CD8-positive, alpha-beta memory T cell (primary cell): ENCODE measurements around the gene SHTN1. TPM values are rescaled to one million over a fixed set of nuclear protein-coding genes. Genes with fewer than 3 reads are reported as not detected.

Experiments
- CTCF ChIA-PET: fragments of 350-600 bp; sonication (Branson Sonifier 250); formaldehyde crosslinking; loops from one replicate; lab custom pipeline; 2021; ENCODE audit warnings: antibody characterized with exemption; lab: Charles Lee
- POLR2A ChIA-PET: fragments of 350-600 bp; sonication (Branson Sonifier 250); formaldehyde crosslinking; loops from one replicate; lab custom pipeline; 2021; ENCODE audit warnings: antibody characterized with exemption; lab: Charles Lee
- DNase-seq, 5 donors: peaks; one replicate each; pipeline versions ENCODE4 v3.0.0 to v3.0.0-alpha.2; 2020 to 2022; ENCODE audit warnings: mixed read lengths in 1 of 5
- H3K27ac ChIP-seq: one replicate; pipeline ENCODE4 v1.7.0; 2013; ENCODE audit warnings: low read depth, mild to moderate bottlenecking, low read length, moderate library complexity
- H3K27me3 ChIP-seq: 2 replicates; pipeline ENCODE4 v1.7.0; 2013; ENCODE audit warnings: low read length, mild to moderate bottlenecking; ENCODE audit not compliant: insufficient read depth, poor library complexity, severe bottlenecking
- H3K36me3 ChIP-seq: 2 replicates; pipeline ENCODE4 v1.7.0; 2013; ENCODE audit warnings: mild to moderate bottlenecking, low read length, moderate library complexity; ENCODE audit not compliant: insufficient read depth
- H3K4me1 ChIP-seq: 2 replicates; pipeline ENCODE4 v1.7.0; 2013; ENCODE audit warnings: mild to moderate bottlenecking, low read length, moderate library complexity; ENCODE audit not compliant: insufficient read depth
- H3K4me3 ChIP-seq: 2 replicates; pipeline ENCODE4 v1.7.0; 2013; ENCODE audit warnings: mild to moderate bottlenecking, low read length
- H3K9me3 ChIP-seq: 2 replicates; pipeline ENCODE4 v1.7.0; 2013; ENCODE audit warnings: mild to moderate bottlenecking, low read length
- H3K27ac Mint-ChIP-seq, 8 donors: one replicate each; pipeline ENCODE4 v1.8.0; 2020 to 2021; ENCODE audit warnings: mixed read lengths in 8 of 8, mild to moderate bottlenecking in 6 of 8, inconsistent platforms in 3 of 8, moderate library complexity in 3 of 8
- H3K27me3 Mint-ChIP-seq, 2 donors: one replicate each; pipeline ENCODE4 v1.8.0; 2020 to 2021; ENCODE audit warnings: mixed read lengths in 2 of 2, mild to moderate bottlenecking in 1 of 2, moderate library complexity in 1 of 2
- H3K36me3 Mint-ChIP-seq, 3 donors: one replicate each; pipeline ENCODE4 v1.8.0; 2020 to 2021; ENCODE audit warnings: mixed read lengths in 3 of 3, inconsistent platforms in 1 of 3, mild to moderate bottlenecking in 1 of 3
- H3K4me1 Mint-ChIP-seq, 3 donors: one replicate each; pipeline ENCODE4 v1.8.0; 2020 to 2021; ENCODE audit warnings: mixed read lengths in 3 of 3, inconsistent platforms in 1 of 3, mild to moderate bottlenecking in 1 of 3
- H3K4me3 Mint-ChIP-seq, 7 donors: one replicate each; pipeline ENCODE4 v1.8.0; 2020 to 2021; ENCODE audit warnings: mixed read lengths in 7 of 7, mild to moderate bottlenecking in 6 of 7, moderate library complexity in 4 of 7, inconsistent platforms in 2 of 7
- H3K9me3 Mint-ChIP-seq, 5 donors: one replicate each; pipeline ENCODE4 v1.8.0; 2020 to 2022; ENCODE audit warnings: mixed read lengths in 5 of 5, mild to moderate bottlenecking in 3 of 5, moderate library complexity in 2 of 5, inconsistent platforms in 1 of 5
- polyA plus RNA-seq: library from polyadenylated mRNA; unstranded; fragments of 300-500 nt; fragmentation: Illumina TruSeq; gene quantifications from one replicate; pipeline ENCODE4 v1.2.3, GENCODE V29; 2021
- total RNA-seq, 2 experiments: library from RNA; stranded (reverse); gene quantifications; one replicate each; pipeline ENCODE4 v1.2.3, GENCODE V29; 2021

Gene SHTN1
- total and polyA plus RNA-seq, 3 experiments from 2014 or later, result 0.28 to 0.38 TPM; not detected in 1

DNA sequence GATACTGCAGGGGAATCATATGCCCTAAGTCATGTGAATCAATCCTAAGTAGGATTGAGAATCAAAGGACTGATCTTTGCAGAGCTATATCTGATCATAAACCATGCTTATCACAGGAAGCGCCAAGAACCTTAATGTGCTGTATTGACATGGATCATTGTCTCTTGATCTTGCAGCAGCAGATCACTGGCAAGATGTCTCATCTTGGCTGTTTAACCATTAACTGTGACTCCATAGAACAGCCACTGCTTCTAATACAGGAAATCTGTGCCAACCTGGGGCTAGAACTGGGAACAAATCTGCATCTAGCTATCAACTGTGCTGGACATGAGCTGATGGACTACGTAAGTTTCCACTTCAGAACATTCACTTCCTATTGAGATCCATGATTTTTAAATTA is 134.0 kb downstream of the SHTN1 start:
- POLR2A ChIA-PET, result no interaction called here
- H3K4me1 Mint-ChIP-seq, result no peaks in the 10 kb centered on the region
- CTCF ChIA-PET, result no interaction called here

DNA sequence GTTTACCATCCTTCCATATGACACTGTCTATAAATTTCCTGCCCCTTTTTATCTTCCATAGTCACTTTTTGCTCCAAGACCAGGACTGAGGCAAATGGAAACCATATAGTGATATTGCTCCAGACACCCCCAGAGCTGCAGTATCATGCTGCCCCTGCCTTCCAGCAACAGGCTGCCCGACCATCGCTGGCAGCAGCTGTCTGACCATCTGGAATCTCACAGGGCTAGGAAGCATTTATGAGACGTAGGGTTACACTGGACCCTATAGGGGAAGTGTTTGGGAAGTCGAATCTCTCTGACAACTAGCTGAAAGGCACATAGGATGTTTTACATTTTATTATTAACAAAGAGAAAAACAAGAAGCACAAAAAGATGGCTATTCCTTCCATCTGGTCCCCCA is 136.3 kb downstream of the SHTN1 start:
- Mint-ChIP-seq H3K27ac (no peak overlapping the region), H3K36me3 (no peaks in the 10 kb centered on the region), H3K9me3 (peaks cover 0 to 6% (median 0%) of the 10 kb centered on the region in 5 donors), H3K27me3 (no peaks in the 10 kb centered on the region), H3K4me1 (no peaks in the 10 kb centered on the region), H3K4me3 (no peak overlapping the region)
- H3K4me1 ChIP-seq, result no peaks in the 10 kb centered on the region
- no peak overlapping the region for H3K27ac ChIP-seq
- POLR2A ChIA-PET, result no interaction called here
- CTCF ChIA-PET, result no interaction called here
- H3K9me3 ChIP-seq, result no peaks in the 10 kb centered on the region
- no peaks in the 10 kb centered on the region for H3K27me3 ChIP-seq
- no peak overlapping the region for H3K4me3 ChIP-seq
- H3K36me3 ChIP-seq, result no peaks in the 10 kb centered on the region
- DNase-seq, result no peak

More for the DNA sequence above, 134.0 kb downstream of the SHTN1 start:
- peaks cover 0 to 3% (median 0%) of the 10 kb centered on the region in 5 donors for H3K9me3 Mint-ChIP-seq
- no peaks in the 10 kb centered on the region for H3K9me3 ChIP-seq
- H3K27ac Mint-ChIP-seq, result no peak overlapping the region
- no peak overlapping the region for H3K27ac ChIP-seq
- no peaks in the 10 kb centered on the region for H3K4me1 ChIP-seq
- DNase-seq, result no peak
- H3K4me3 ChIP-seq, result no peak overlapping the region
- H3K36me3 Mint-ChIP-seq, result no peaks in the 10 kb centered on the region
- no peaks in the 10 kb centered on the region for H3K27me3 ChIP-seq
- no peaks in the 10 kb centered on the region for H3K36me3 ChIP-seq
- H3K27me3 Mint-ChIP-seq, result no peaks in the 10 kb centered on the region
- no peak overlapping the region for H3K4me3 Mint-ChIP-seq

DNA sequence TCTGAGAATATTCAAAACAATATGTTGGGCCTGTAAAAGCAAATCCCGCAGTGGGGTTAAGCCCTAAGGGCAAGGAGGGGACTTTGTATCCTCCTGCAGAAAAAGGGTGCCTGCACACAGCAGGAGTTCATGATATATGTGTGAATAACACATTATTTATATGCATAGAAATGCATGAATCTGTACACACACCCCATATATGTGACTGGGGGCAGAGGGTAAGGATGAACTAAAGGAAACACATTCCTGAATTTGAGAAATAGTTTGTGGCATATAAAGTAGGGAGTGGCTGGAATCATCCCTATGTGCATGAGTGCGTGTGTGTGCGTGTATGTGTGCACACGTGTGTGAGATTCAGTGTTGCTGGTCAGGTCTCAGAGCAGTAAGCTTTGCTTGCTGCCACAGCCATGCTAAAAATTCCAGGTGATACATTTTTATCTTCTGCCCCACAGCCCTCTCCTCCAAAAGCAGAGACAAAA is 136.8 kb downstream of the SHTN1 start:
- Histone ChIP-seq H3K36me3 (no peaks in the 10 kb centered on the region), H3K4me1 (no peaks in the 10 kb centered on the region), H3K27me3 (no peaks in the 10 kb centered on the region), H3K4me3 (no peak overlapping the region), H3K27ac (no peak overlapping the region), H3K9me3 (no peaks in the 10 kb centered on the region)
- DNase-seq, result no peak
- POLR2A ChIA-PET, result no interaction called here
- H3K9me3 Mint-ChIP-seq, result peaks cover 0 to 6% (median 0%) of the 10 kb centered on the region in 5 donors
- CTCF ChIA-PET, result no interaction called here
- no peaks in the 10 kb centered on the region for H3K4me1 Mint-ChIP-seq
- H3K36me3 Mint-ChIP-seq, result no peaks in the 10 kb centered on the region
- H3K4me3 Mint-ChIP-seq, result no peak overlapping the region
- no peaks in the 10 kb centered on the region for H3K27me3 Mint-ChIP-seq
- H3K27ac Mint-ChIP-seq, result no peak overlapping the region

DNA sequence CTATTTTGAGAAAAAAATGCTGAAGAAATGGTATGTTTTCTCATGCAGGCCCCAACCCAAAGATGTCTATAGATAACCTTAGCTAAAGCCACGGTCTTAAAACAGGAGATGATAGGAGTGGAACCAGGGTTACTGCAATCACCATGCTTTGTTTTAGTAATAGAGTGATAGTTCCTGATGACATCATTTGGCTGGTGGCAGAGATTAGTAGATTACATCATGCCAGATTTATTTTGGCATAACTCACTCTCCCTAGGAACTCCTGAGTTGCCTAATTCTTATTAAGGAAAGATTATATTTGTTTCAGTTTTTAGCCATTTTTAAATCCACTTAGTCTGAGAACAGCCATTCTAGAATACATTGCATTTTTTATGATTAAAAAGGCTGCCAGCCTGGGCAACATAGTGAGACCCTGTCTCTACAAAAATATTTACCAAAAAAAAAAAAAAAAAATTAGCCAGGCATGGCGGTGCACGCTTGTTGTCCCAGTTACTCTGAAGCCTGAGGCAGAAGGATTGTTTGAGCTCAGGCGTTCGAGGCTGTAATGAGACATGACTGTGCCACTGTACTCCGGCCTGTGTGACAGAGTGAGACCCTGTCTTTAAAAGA is 137.9 kb downstream of the SHTN1 start:
- no peak overlapping the region for H3K27ac ChIP-seq
- H3K4me1 Mint-ChIP-seq, result no peaks in the 10 kb centered on the region
- H3K9me3 ChIP-seq, result no peaks in the 10 kb centered on the region
- H3K27me3 ChIP-seq, result no peaks in the 10 kb centered on the region
- peaks cover 0 to 5% (median 0%) of the 10 kb centered on the region in 5 donors for H3K9me3 Mint-ChIP-seq
- ChIA-PET POLR2A (no interaction called here), CTCF (no interaction called here)
- H3K36me3 Mint-ChIP-seq, result no peaks in the 10 kb centered on the region
- H3K27ac Mint-ChIP-seq, result no peak overlapping the region
- H3K27me3 Mint-ChIP-seq, result no peaks in the 10 kb centered on the region
- no peak overlapping the region for H3K4me3 Mint-ChIP-seq
- H3K36me3 ChIP-seq, result no peaks in the 10 kb centered on the region
- no peak for DNase-seq
- no peaks in the 10 kb centered on the region for H3K4me1 ChIP-seq
- no peak overlapping the region for H3K4me3 ChIP-seq

DNA sequence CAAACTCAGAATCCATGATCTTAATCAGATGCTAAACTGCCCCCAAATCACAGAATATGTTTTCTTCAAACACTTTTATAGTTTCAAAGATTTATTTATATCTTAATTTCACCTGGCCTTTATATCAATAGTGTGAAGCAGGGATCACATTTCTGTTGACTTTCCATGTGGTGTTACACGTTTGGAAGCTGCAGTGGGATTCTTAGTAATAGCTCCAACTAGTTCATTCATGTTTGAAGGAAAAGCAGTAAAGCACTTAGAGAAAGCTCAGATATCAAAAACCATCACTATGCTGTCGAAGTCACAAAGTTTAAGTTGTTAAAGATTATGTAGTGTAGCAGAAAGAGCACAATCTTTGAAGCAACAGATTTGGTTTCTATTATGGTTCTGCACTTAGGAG is 138.9 kb downstream of the SHTN1 start:
- no peak overlapping the region for H3K4me3 ChIP-seq
- no peaks in the 10 kb centered on the region for H3K36me3 ChIP-seq
- Mint-ChIP-seq H3K36me3 (no peaks in the 10 kb centered on the region), H3K27ac (no peak overlapping the region), H3K27me3 (no peaks in the 10 kb centered on the region), H3K9me3 (peaks cover 0 to 5% (median 0%) of the 10 kb centered on the region in 5 donors), H3K4me3 (no peak overlapping the region), H3K4me1 (no peaks in the 10 kb centered on the region)
- no peaks in the 10 kb centered on the region for H3K27me3 ChIP-seq
- DNase-seq, result no peak
- ChIA-PET CTCF (no interaction called here), POLR2A (no interaction called here)
- H3K4me1 ChIP-seq, result no peaks in the 10 kb centered on the region
- no peak overlapping the region for H3K27ac ChIP-seq
- H3K9me3 ChIP-seq, result no peaks in the 10 kb centered on the region

DNA sequence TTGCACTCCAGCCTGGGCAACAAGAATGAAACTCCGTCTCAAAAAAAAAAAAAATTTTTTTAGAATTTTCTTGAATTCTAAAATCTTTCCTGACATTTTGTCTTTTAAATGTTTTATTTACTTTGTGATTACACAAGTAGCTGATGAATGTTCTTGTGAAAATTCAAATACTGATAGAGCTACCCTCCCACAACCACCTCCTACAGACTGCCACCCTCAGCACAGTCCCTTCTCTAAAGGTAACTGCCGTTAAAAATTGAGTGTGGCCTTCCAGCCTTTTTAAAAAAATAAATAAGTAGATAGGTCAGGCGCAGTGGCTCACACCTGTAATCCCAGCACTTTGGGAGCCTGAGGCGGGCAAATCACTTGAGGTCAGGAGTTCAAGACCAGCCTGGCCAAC is 140.6 kb downstream of the SHTN1 start:
- Histone ChIP-seq H3K4me1 (no peaks in the 10 kb centered on the region), H3K9me3 (no peaks in the 10 kb centered on the region), H3K27ac (no peak overlapping the region), H3K27me3 (no peaks in the 10 kb centered on the region), H3K4me3 (no peak overlapping the region), H3K36me3 (no peaks in the 10 kb centered on the region)
- peaks cover 0 to 4% (median 2%) of the 10 kb centered on the region in 5 donors for H3K9me3 Mint-ChIP-seq
- CTCF ChIA-PET, result no interaction called here
- H3K4me1 Mint-ChIP-seq, result no peaks in the 10 kb centered on the region
- POLR2A ChIA-PET, result no interaction called here
- H3K27me3 Mint-ChIP-seq, result no peaks in the 10 kb centered on the region
- H3K27ac Mint-ChIP-seq, result no peak overlapping the region
- H3K36me3 Mint-ChIP-seq, result no peaks in the 10 kb centered on the region
- H3K4me3 Mint-ChIP-seq, result no peak overlapping the region
- DNase-seq, result no peak

DNA sequence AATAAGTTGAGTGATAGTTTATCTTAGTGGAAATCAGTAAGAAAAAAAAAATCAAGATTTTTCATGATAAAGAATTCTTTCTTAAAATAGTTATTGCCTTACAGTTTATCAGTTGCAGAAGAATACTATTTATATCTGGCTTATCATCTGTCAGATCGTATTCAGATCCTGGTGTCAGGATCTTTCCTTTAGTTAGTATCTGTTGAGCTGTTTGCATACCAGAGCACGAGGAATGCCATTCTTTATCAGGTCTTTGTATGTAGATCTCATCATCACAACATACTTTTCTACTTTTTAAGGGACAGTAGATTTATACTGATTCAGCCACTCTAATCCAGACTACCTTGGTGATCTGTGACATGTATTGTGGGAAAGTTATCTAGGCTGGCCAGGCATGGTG is 143.2 kb downstream of the SHTN1 start:
- Mint-ChIP-seq H3K4me3 (no peak overlapping the region), H3K27ac (no peak overlapping the region), H3K27me3 (no peaks in the 10 kb centered on the region), H3K36me3 (no peaks in the 10 kb centered on the region), H3K4me1 (no peaks in the 10 kb centered on the region), H3K9me3 (peaks cover 2 to 12% (median 6%) of the 10 kb centered on the region in 5 donors)
- H3K36me3 ChIP-seq, result no peaks in the 10 kb centered on the region
- ChIA-PET CTCF (no interaction called here), POLR2A (no interaction called here)
- H3K9me3 ChIP-seq, result no peaks in the 10 kb centered on the region
- no peak for DNase-seq
- no peak overlapping the region for H3K27ac ChIP-seq
- no peaks in the 10 kb centered on the region for H3K4me1 ChIP-seq
- H3K4me3 ChIP-seq, result no peak overlapping the region
- no peaks in the 10 kb centered on the region for H3K27me3 ChIP-seq

DNA sequence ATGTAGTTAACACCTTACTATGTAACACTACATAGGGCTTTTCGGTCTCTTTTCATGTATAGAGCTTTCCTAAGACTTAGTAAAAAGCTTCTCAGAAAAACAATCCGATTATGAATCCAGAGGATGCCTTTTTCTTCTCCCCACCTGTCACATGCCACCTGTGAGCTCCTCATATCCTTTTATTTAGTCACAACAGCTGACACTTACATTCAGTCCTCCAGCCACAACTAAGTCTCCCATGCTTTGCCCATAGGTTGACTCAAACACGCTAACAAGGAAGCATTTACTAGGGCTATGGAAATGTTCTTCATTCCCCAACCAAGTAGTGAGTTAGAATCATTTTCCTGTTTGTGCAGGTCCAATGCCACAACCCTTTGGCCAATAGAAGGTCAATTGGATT is 147.8 kb downstream of the SHTN1 start:
- DNase-seq, result no peak
- H3K9me3 Mint-ChIP-seq, result peaks cover 2 to 9% (median 6%) of the 10 kb centered on the region in 5 donors
- no peak overlapping the region for H3K27ac Mint-ChIP-seq
- no peaks in the 10 kb centered on the region for H3K27me3 ChIP-seq
- ChIA-PET POLR2A (no interaction called here), CTCF (interaction anchor here (1.2 kb wide), 1 partner anchor 69 kb away, joined by 3 read pairs; no protein-coding TSS in a partner anchor)
- peaks cover under 1 to 1% of the 10 kb centered on the region in 2 donors for H3K27me3 Mint-ChIP-seq
- H3K27ac ChIP-seq, result no peak overlapping the region
- no peaks in the 10 kb centered on the region for H3K4me1 ChIP-seq
- no peaks in the 10 kb centered on the region for H3K36me3 ChIP-seq
- no peak overlapping the region for H3K4me3 Mint-ChIP-seq
- H3K9me3 ChIP-seq, result no peaks in the 10 kb centered on the region
- H3K36me3 Mint-ChIP-seq, result peaks cover 0 to under 1% (median 0%) of the 10 kb centered on the region in 3 donors
- H3K4me3 ChIP-seq, result no peak overlapping the region
- no peaks in the 10 kb centered on the region for H3K4me1 Mint-ChIP-seq
